Measurements from ENCODE around the gene GCM1.

Gene GCM1

GRCh38 chr6:53103993-53104675 is 44.5 kb downstream of the GCM1 start:
- FAIRE-seq: no peak

GRCh38 chr6:53101006-53101405 is 47.6 kb downstream of the GCM1 start:
- no peak for FAIRE-seq

GRCh38 chr6:53100561-53100960 is 48.1 kb downstream of the GCM1 start:
- no peak for FAIRE-seq

GRCh38 chr6:53095716-53096115 is 52.9 kb downstream of the GCM1 start:
- no peak for FAIRE-seq

GRCh38 chr6:53095270-53095669 is 53.4 kb downstream of the GCM1 start:
- no peak for FAIRE-seq

- FAIRE-seq: no peak
Measured at GRCh38 chr6:53090576-53090975, 58.1 kb downstream of the GCM1 start.

- no peak for FAIRE-seq
Measured at GRCh38 chr6:53089948-53090347, 58.7 kb downstream of the GCM1 start.

GRCh38 chr6:53086302-53086701 is 62.3 kb downstream of the GCM1 start:
- FAIRE-seq: no peak

- FAIRE-seq: no peak
Measured at GRCh38 chr6:53080813-53081212, 67.8 kb downstream of the GCM1 start.

Measured in endometrium (tissue), 2 donors.